HG03095 (cell line): ENCODE results near the gene PFN1.
A peak's percentile ranks its signal among the peaks of the same experiment; 100 is the strongest.

ENCODE experiments used
- ATAC-seq: cut with Tn5 transposase; IDR thresholded peaks from one replicate; pipeline ENCODE4 v1.9.1; 2021; ENCODE audit warnings: moderate library complexity; ENCODE audit not compliant: unreplicated experiment

Gene PFN1

DNA sequence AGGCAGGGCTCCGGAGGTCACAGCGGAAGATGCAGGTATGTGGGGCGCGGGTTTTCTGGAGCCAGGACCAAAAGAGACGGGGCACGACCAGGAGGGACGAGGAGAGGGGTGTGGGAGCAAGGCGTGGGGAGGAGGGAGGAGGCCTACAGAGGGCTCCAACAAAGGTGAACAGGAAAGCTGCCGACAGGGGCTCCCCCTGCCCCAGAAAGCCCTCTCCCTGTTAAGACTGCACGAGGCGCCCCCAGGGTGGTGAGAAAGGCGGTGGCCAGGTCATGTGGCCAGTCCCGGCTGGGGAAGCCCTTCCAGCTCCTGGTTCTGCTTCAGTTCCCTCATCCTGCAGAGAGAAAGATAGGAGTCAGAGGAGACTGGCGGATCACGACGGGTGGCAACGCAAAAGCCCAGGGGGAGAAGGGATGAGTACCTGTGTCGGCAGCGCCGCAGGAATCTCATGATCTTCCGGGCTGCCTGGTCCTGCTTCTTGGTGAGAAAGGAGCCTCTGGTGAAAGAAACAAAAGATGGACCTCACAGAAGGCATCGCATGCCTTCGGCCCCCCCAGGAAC, 20.2 kb upstream of the PFN1 start:
- ATAC-seq = no peak

DNA sequence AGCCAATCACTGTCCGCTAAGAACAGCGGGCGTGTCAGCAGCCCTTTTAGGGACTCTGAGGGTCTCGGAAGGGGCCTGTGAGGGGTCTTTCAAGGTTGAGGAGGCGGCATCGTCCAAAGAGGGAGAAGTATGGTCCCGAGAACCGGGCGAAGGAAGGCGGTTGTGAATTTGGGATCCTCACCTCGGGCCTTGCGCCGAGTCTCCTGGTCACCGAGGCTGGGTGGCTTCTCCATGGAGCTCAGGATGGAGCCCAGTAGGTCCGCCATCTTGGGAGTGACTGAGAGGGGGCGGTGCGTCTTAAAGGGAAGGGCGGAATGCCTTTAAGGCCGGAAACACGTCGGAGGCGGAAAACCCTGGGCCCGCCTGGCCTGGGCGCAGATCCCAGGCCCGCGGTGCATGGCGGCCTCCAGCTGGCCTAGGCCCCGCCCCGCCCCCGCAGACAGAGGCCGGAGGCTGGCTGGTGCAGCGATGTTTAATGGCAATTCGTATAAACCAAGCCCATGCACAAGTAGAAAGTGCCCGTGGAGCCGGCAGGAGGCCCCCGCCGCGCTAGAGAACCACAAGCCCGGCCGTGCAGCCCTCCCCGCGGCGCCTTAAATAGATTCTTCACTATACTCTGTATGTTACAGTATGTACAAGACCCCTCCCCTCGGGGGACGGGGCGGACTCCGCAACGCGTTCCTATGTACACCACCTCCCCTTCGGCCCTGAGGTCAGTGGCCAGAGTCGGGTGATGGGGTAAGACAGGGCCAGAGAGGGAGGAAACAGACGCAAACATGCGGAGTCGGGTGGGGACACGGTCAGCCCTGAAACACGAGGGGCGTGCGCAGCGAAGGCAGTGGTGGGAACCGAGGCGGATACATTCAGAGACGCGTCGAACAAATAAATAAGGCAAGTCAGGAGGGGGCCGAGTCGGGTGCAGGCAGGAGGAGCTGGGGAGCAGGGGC, 19.5 kb upstream of the PFN1 start, which contains the start of gene SPAG7:
Gene SPAG7, minus strand, starts transcription at position 279 of the 947 bp plus-strand sequence. Its CDS starts 13 bp downstream, at position 266.
- ATAC-seq = peak; percentile 48

DNA sequence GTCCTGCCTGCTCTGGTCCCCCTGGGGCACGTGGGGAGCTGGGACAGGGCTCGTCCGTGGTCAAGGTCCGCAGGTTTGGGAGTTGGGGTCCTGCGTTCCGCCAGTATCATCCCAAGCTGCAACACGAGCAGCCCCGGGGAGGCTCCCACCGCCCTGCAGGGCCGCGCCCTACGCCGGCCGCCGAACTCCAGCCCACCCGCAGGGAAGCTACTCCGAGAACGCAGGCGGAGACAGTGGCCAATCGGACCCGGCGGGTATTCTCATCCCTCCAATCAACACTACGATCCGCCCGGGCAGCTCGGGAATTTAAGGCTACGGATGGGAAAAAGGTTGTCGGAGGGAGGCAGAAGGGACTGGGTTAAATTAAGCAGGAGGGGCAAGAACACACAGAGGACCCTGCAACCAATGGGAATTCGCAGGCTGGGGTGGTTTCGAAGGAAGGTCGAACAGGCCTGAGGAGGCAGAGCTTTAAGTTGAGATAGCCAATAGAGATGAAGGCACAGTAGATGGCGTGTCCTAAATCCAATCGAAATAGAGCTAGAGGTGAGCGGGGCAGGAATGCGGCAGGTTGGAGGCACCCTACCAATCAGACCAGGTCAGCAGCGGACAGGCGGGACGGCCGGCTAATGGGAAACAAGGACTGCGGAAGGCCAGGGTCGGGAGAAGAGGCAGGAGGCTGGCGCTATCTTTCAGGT, 18.7 kb upstream of the PFN1 start:
- ATAC-seq = peak; percentile 71

DNA sequence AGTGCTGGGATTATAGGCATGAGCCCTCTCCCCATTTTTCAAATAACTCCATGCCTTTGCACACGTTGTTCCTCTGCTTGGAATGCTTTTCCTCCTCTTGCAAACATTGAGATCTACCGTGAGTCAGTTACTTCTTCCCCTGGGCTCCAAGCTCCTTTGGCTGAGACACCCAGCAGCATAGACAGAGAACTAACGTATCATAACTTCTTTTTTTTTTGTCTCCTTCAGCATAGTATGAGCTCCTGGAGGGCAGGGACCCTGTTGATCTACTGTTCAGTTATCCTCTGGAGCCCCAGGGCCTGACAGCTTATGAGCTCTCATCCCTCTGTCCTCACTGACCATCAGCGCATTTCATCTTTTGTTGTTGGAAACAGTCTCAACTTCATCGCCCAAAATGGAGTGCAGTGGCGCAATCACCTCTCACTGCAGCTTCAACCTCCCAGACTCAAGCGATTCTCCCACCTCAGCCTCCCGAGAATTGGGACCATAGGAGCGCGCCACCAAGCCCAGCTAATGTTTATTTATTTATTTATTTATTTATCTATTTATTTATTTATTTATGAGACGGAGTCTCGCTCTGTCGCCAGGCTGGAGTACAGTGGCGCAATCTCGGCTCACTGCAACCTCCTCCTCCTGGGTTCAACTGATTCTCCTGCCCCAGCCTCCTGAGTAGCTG, 17.1 kb upstream of the PFN1 start:
- no peak for ATAC-seq

DNA sequence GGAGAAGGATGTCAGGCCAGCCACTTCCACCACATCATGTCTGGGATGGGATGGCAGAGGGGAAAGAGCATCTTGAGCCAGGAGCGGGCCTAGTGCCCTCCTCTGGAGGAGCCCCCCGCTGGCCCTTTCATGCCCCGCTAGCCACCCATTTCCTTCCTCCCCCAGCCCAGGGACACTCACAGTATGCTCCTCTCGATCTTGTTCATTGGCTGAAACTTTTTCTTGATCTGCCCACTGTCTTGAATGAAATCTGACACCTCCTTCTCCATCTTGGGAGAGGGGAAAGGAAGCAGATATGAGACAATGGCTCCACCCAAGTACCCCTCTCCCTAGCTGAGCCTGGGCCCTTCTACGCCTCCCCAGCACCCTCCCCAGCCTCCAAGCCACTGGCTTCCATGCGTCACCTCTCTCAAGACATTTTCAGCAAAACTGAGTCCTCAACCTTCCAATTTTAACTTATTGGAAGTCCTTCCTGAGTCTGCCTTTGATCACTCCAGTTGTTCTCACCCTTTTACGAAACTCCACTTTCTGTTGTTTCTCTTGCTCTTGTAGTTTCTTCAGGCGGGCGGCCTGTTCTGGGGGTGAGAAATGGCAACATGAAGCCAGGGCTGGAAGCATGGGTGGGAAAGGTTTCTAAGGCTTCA, 12.1 kb upstream of the PFN1 start:
- no peak for ATAC-seq

DNA sequence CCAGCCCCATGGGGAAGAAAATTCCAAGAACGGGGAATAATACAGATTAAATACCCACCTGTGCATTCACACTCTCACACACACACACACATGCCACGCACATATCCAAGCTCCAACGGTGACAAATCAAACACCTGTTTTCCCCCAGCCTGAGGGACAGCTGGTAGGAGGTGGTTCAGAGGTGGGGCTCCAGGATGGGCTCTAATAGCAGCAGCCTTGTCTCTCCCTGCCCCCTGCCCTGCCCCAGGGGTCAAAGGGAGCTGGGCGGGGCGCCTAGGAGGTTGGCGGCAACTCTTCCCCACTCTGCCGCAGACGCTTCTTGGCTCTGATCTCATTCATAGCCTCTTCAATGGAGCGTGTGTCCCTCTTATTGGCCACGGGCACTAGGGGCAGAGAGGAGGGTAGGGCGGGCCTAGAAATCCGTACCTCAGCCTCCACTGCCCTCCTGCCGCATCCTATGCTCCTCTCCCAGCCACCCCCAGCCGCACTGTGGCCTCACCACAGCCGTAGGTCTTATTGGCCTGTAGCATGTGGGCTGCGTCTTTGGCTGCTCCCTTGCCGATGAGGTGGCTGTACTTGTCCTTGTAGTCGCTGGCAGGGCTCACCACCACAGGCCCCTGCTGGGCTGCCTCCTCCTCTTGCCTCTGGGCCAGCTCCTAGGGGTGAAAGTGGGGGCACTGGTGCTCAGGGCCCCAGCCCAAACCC, 11.1 kb upstream of the PFN1 start:
- ATAC-seq = no peak

DNA sequence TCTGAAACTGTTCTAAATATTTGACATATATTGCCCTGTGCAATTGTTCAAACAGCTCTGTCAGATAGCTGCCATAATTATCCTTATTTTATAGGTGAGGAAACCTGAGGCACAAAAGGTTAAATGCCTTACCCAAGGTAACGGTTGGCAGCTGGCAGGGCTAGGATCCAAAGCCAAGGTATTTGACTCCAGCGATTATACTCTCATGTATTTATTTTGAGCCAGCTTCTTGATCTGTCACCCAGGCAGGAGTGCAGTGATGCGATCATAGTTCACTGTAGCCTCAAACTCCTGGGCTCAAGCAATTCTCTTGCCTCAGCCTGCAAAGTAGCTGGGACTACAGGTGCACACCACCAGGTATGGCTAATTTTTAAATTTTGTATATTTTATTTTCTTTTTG, 9.8 kb upstream of the PFN1 start:
- ATAC-seq = no peak

DNA sequence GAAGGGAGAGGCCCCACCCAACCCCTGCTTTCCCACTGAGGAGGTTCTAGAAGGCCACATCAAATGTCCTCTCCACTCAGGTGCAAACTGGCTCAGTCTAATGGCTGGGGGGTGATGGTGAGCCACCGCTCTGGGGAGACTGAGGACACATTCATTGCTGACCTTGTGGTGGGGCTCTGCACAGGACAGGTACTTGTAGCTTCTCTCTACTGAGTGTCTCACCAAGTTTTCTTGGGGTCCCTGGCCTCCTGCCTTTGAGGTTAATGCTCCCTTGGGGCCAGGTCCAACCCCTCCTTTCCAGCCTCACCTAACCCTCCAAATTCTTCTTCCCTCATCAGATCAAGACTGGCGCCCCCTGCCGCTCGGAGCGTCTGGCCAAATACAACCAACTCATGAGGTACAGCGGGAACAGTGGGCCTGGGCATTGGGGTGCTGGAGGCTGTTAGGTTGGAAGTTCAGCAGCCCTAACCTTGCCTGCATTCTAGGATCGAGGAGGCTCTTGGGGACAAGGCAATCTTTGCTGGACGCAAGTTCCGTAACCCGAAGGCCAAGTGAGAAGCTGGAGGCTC, 8.2 kb upstream of the PFN1 start:
- no peak for ATAC-seq

DNA sequence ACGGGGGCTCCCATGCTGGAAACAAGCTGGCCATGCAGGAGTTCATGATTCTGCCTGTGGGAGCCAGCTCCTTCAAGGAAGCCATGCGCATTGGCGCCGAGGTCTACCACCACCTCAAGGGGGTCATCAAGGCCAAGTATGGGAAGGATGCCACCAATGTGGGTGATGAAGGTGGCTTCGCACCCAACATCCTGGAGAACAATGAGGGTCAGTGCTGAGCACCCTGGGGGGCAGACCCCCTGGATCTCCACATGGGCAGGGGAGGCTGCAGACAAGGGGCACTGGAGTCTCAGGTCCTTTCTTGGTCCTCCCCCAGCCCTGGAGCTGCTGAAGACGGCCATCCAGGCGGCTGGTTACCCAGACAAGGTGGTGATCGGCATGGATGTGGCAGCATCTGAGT, 6.8 kb upstream of the PFN1 start:
- ATAC-seq = no peak

DNA sequence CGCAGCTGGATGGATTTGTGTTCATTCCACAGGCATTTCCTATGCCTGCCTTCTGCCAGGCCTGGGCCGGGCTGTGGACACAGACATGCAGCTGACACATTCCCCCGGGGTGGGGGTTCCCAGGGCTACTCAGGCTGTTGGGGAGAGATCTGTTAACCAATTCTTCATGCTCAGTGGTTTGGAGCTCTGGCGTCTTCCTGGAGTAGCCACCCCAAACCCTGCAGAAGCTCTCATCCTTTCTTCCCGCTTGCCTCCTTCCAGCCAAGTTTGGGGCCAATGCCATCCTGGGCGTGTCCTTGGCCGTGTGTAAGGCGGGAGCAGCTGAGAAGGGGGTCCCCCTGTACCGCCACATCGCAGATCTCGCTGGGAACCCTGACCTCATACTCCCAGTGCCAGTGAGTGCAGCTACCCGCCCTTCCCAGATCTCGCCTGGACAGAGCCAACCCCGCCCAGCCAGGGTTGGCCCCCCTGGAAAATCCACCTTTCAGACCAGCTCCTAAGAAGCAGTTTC, 5.2 kb upstream of the PFN1 start:
- ATAC-seq = no peak

DNA sequence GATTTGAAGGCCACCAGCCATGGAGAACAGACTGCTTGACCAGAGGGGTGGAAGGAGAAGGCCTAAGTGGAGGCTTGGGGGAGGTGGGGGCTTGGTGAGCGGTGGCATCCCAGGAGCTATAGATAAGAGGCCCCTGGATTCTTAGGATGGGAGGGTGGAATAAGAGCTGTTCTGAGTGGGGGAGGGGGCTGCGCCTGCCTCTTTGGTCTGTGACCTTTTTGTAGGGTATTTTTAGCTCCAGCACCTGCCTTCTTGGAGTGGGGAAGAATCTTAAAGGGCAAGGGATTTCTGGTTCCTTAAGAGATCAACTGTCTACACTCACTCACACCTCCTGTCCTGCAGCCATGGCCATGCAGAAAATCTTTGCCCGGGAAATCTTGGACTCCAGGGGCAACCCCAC, 3.2 kb upstream of the PFN1 start:
- ATAC-seq = no peak

DNA sequence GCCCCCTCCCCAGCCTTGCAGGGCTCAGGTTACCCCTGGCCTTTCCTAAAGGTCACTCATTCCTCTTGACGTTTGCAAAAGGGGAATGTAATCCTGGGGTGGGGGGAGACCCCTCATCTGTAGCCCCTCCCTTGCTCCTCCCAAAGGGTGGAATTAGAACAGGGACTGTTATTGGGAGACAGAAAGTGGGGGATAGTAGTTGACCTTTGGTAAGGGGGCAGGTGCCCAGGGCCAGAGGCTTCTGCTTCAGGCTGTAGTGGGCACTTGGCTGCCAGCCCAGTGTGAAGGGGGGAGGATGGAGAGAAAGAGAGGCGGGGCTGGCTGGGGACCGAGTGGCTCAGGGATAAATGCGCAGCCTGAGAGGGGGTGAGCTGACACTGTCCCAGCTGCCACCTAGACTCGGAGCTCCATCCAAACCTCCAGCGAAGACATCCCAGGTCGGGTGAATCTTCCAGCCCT, 2.4 kb upstream of the PFN1 start, which contains the start of gene ENO3:
Gene ENO3, plus strand, starts transcription at position 374 of the 459 bp plus-strand sequence. CDS start 711 bp downstream, outside the sequence.
- ATAC-seq = no peak

DNA sequence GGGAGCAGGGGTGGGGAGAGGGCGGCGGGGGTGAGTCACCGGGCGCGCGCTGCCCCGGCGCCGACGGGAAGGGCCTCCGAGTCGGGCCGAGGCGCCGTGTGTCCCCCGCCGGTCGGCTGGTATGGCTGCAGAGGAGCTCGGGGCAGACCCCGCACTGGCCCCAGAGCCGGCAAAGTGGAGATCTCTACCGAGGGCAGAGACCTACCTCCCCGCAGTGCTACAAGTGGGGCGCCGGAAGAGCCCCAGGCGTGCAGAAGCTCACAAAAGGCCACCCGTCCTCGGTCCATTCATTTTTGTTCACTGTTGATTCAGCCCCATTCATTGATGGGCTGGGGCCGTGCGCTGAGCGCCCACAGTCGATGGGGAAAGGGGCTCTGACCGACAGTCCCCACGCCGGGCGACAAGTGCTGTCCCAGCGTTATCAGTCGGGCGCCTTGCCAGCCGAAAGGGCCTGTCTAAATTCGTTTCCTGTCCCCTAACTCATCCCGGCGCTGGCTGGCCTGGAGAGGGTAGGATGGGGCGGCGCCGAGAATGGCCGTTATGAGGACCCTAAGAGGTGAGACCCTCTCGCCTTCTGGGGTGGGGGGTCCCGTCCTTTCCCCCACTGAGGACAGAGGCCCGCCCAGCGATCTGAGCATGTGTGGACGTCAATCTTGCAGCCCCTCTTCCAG, 1.9 kb upstream of the PFN1 start:
- no peak for ATAC-seq

DNA sequence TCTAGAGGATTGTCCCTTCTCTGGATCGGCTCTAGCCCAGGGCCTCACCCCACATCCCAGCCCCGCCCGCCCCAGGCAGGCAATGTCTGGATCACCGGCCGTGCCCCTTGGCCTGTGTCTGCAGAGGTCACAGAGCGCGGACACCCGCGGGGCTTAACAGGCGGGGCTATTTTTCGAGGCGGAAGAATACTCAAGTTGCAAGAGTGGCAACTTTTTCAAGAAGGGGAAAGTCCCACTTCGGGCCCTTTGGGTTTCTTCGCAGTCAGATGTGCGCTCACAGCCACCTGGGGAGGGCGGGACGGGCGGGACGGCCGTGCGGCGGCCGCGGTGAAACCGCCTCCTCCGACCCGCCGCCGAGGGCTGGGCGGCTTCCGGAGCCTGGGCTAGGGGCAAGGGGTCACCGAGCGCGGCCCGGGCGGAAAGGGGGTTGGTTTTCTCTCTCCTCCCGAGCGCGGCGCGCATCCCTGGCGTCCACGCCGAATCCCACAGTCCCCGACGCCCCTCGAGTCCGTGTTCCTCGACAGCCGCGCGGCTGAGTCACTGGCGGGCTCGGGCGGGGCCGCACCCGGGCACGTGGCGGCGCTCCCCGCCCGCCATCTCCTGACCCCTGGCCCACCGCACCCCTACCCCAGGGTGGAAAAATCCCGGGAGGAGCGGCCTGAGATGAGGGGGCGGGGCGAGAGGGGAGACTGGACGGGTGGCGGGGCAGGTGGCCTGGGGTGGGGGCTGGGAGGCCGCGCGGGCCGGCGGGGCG, 1.2 kb upstream of the PFN1 start:
- ATAC-seq = no peak

DNA sequence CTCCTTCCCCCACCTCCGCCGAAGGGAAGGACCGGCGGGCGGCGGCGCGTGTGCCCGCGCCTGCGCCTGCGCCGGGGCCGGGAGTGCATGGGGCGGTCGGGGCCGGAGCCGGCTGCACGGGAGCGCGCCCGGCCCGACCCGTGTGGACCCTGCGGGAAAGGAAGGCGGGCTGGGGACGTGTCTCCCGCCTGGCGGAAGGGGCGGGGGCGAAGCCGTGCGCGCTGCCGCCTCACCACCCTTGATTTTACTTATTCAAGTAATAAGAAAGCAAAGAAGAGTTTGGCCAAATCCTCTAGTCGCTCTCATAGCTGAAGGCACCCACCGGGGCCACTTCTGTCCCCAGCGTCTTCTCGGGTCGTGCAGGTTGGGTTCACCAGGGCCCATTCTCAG, 596 bp upstream of the PFN1 start:
- ATAC-seq = peak; percentile 32

DNA sequence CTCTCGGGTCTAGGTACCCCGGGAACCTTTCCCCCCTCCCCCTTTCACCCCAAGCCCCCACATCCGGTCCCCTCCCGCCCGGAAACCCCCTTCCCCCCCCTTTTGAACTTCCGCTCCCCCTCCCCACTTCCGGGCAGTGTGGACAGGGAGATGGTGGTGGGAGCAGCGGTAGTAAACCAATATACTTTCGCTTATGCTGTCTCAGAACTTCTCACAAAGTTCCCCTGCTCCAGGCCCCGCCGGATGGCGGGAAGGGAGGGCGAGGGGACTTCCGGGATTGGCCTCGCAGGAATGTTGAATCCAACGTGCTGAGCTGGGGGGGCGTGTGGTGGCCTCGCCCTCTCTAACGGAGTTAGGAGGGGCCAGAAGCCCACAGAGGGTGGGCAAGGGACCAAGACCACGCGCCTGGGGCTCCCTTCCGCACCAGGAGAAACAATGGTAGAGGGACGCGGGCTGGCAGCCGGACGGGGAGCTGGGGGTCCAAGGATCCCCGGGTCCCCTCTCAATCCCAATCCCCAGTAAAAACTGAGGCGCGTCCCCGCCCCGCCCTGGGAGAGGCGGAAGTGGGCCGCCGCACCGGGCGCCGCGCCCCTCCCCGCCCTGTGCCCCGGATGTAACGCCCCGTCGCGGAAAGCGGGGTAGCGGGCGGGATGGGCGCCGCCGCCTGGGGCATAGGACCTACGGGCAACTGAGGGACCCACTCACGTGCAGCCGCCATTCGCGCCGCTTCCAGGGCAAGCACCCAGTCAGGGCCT, 742 bp downstream of the PFN1 start:
- ATAC-seq = no peak

DNA sequence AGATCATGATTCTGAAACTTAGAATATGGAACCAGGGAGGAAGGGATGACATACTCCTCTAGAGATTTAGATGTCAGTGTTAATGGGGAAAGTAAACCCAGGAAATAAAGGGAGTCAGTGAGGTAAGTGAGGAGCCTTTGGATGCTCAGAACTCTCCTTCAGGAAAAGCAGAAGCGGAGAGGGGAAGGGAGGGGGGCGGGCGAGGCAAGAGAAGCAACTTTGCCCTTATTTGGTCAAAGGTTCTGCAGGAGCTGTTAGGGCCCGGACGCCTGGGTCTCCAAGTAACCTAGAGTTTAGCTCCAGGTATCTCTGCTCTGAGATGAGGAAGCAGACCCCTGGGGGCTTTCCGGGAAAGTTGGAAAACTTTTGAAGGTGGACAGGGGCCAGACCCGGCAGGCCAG, 1.3 kb downstream of the PFN1 start:
- ATAC-seq = no peak
